ENCODE results near the gene STRN. TPM values are rescaled to one million over a fixed set of nuclear protein-coding genes. Genes with fewer than 3 reads are reported as not detected.
"Not testable (repeated sequence)": the region's sequence is repeated elsewhere in the genome, so short reads cannot be mapped to it uniquely, and the experiment has no call there.

Gene STRN
- total RNA-seq, 4 donors from 2014 or later = 24.8 to 38.4 (median 31.6) TPM

- WGBS, 2 donors = 12 to 32% methylated on average over 4 of the region's 4 CpGs
- H3K4me1 ChIP-seq = peaks cover 0 to 10% (median 0%) of the 10 kb centered on the region in 3 donors
- H3K27ac ChIP-seq = peak overlapping the region; percentile 17 to 73 (median 66)
- peak overlapping the region in 1 of 4 donors; percentile 29 for H3K4me3 ChIP-seq
- H3K36me3 ChIP-seq = peaks cover 0 to 72% (median 0%) of the 10 kb centered on the region in 3 donors
- TF ChIP-seq CTCF (IDR thresholded peaks at IDR 0.05) = no peak
- TF ChIP-seq POLR2A (IDR thresholded peaks at IDR 0.05) = no peak
- intact Hi-C loops (cut with DNase I) = no loop called here
- no peak for DNase-seq
- H3K9me3 ChIP-seq = no peaks in the 10 kb centered on the region
- H3K27me3 ChIP-seq = no peaks in the 10 kb centered on the region
These were observed 76.5 kb downstream of the STRN start for GRCh38 chr2:36889795-36890194.

GRCh38 chr2:36887095-36887494 lies 79.2 kb downstream of the STRN start:
- H3K27ac ChIP-seq; intact Hi-C loops (cut with DNase I); H3K4me3 ChIP-seq; H3K9me3 ChIP-seq; H3K27me3 ChIP-seq; DNase-seq: not testable (repeated sequence)
- 89 to 93% methylated on average over 9 of the region's 9 CpGs for WGBS, 2 donors
- peaks cover 0 to 10% (median 0%) of the 10 kb centered on the region in 3 donors for H3K4me1 ChIP-seq
- H3K36me3 ChIP-seq = peaks cover 0 to 79% (median 3%) of the 10 kb centered on the region in 3 donors

GRCh38 chr2:36886664-36887063 lies 79.7 kb downstream of the STRN start:
- peaks cover 0 to 10% (median 0%) of the 10 kb centered on the region in 3 donors for H3K4me1 ChIP-seq
- no peaks in the 10 kb centered on the region for H3K9me3 ChIP-seq
- WGBS, 2 donors = 95% methylated on average over 1 of the region's 1 CpG
- intact Hi-C loops (cut with DNase I) = no loop called here
- no peak for DNase-seq
- no peak overlapping the region for H3K27ac ChIP-seq
- H3K27me3 ChIP-seq = no peaks in the 10 kb centered on the region
- TF ChIP-seq POLR2A (IDR thresholded peaks at IDR 0.05) (no peak), CTCF (IDR thresholded peaks at IDR 0.05) (no peak)
- H3K36me3 ChIP-seq = peaks cover 0 to 80% (median 3%) of the 10 kb centered on the region in 3 donors
- no peak overlapping the region for H3K4me3 ChIP-seq

GRCh38 chr2:36885605-36886004 lies 80.7 kb downstream of the STRN start:
- DNase-seq = no peak
- no peak for TF ChIP-seq POLR2A (IDR thresholded peaks at IDR 0.05)
- TF ChIP-seq CTCF (IDR thresholded peaks at IDR 0.05) = no peak

GRCh38 chr2:36882532-36882931 lies 83.8 kb downstream of the STRN start:
- Histone ChIP-seq H3K4me1 (no peaks in the 10 kb centered on the region), H3K9me3 (no peaks in the 10 kb centered on the region), H3K27me3 (no peaks in the 10 kb centered on the region), H3K4me3 (no peak overlapping the region), H3K36me3 (peaks cover 0 to 92% (median 9%) of the 10 kb centered on the region in 3 donors), H3K27ac (no peak overlapping the region)
- WGBS, 2 donors = 89 to 90% methylated on average over 2 to 3 of the region's 3 CpGs
- no peak for DNase-seq
- intact Hi-C loops (cut with DNase I) = no loop called here
- TF ChIP-seq CTCF (IDR thresholded peaks at IDR 0.05) = no peak

More at GRCh38 chr2:36885605-36886004, 80.7 kb downstream of the STRN start:
- Histone ChIP-seq H3K4me1 (peaks cover 0 to 10% (median 0%) of the 10 kb centered on the region in 3 donors), H3K36me3 (peaks cover 0 to 80% (median 3%) of the 10 kb centered on the region in 3 donors), H3K27ac (no peak overlapping the region), H3K9me3 (no peaks in the 10 kb centered on the region), H3K27me3 (no peaks in the 10 kb centered on the region), H3K4me3 (no peak overlapping the region)
- intact Hi-C loops (cut with DNase I) = no loop called here
- WGBS, 2 donors = 91 to 97% methylated on average over 3 of the region's 3 CpGs

GRCh38 chr2:36881816-36882215 lies 84.5 kb downstream of the STRN start:
- no peaks in the 10 kb centered on the region for H3K9me3 ChIP-seq
- intact Hi-C loops (cut with DNase I) = no loop called here
- TF ChIP-seq CTCF (IDR thresholded peaks at IDR 0.05) (no peak), POLR2A (IDR thresholded peaks at IDR 0.05) (no peak)
- no peak for DNase-seq
- H3K36me3 ChIP-seq = peaks cover 0 to 99% (median 10%) of the 10 kb centered on the region in 3 donors
- no peaks in the 10 kb centered on the region for H3K4me1 ChIP-seq
- H3K4me3 ChIP-seq = no peak overlapping the region
- H3K27me3 ChIP-seq = no peaks in the 10 kb centered on the region
- H3K27ac ChIP-seq = no peak overlapping the region
- WGBS, 2 donors = 90 to 98% methylated on average over 1 of the region's 1 CpG

Data from esophagus squamous epithelium (tissue), 5 donors.